ENCODE measurements around the gene CLASRP.

GRCh38 chr19:45095496-45096413, 56.9 kb downstream of the CLASRP start:
- no peak for TF ChIP-seq MAZ (IDR thresholded peaks at IDR 0.05; ENCODE audit: borderline replicate concordance, low read depth, low read length)
- no peak for TF ChIP-seq POLR2A (IDR thresholded peaks at IDR 0.05; ENCODE audit: low read length)
- TF ChIP-seq CTCF (IDR thresholded peaks at IDR 0.05), result no peak
- peak in 1 of 2 experiments; percentile 41; a peak in 1 of 4 replicates for TF ChIP-seq CEBPB (IDR thresholded peaks at IDR 0.05)
- TF ChIP-seq REST (IDR thresholded peaks at IDR 0.05), result no peak
- TF ChIP-seq KDM5A (IDR thresholded peaks at IDR 0.05), result no peak
- TF ChIP-seq HOXB5 (CRISPR knock-in tag; IDR thresholded peaks at IDR 0.05), result no peak
- no peak for TF ChIP-seq ESRRA (IDR thresholded peaks at IDR 0.05; ENCODE audit: borderline replicate concordance, low read length)
- TF ChIP-seq RNF2 (IDR thresholded peaks at IDR 0.05; ENCODE audit: borderline replicate concordance, low read depth), result no peak
- TF ChIP-seq EP300 (IDR thresholded peaks at IDR 0.05), result no peak
- no peak for TF ChIP-seq NFE2L2 (conservative IDR thresholded peaks at IDR 0.05; ENCODE audit: low read length)
- no peak for TF ChIP-seq JUNB (IDR thresholded peaks at IDR 0.05)
- no peak for TF ChIP-seq SMC3 (IDR thresholded peaks at IDR 0.05)

Measured in A549 (cell line).